Measurements from ENCODE around the gene PTPN21. TPM values are rescaled to one million over a fixed set of nuclear protein-coding genes. Genes with fewer than 3 reads are reported as not detected.

The PTPN21 gene
- total RNA-seq, 2 donors from 2014 or later = 22.4 to 24.3 TPM

DNA sequence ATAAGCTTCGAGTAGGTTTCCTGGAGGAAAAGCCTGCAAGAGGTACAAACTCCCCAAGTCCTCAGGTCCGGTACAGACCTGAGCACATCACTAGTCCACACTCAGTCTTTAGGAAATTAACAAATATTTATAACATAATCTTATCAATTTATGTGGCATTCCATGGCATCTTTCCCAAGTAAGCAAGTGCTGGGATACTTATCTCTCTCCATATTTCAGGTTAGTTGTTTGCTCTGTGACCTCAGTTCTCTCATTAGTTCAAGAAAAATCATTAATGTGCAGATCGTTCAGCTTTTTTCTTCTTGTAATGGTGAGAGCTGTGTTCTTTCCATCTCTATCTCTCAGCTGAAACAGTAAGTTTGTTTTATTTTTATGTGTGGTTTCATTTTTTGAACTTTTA is 134.6 kb downstream of the PTPN21 start:
- no peaks in the 10 kb centered on the region for H3K27me3 ChIP-seq
- no peak for DNase-seq (ENCODE audit: low spot score)
- peaks cover 28% of the 10 kb centered on the region for H3K36me3 ChIP-seq
- H3K4me3 ChIP-seq = no peak overlapping the region
- peaks cover 0 to 35% of the 10 kb centered on the region in 2 donors for H3K9me3 ChIP-seq
- TF ChIP-seq, protein P1, sequence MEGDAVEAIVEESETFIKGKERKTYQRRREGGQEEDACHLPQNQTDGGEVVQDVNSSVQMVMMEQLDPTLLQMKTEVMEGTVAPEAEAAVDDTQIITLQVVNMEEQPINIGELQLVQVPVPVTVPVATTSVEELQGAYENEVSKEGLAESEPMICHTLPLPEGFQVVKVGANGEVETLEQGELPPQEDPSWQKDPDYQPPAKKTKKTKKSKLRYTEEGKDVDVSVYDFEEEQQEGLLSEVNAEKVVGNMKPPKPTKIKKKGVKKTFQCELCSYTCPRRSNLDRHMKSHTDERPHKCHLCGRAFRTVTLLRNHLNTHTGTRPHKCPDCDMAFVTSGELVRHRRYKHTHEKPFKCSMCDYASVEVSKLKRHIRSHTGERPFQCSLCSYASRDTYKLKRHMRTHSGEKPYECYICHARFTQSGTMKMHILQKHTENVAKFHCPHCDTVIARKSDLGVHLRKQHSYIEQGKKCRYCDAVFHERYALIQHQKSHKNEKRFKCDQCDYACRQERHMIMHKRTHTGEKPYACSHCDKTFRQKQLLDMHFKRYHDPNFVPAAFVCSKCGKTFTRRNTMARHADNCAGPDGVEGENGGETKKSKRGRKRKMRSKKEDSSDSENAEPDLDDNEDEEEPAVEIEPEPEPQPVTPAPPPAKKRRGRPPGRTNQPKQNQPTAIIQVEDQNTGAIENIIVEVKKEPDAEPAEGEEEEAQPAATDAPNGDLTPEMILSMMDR (IDR thresholded peaks at IDR 0.05) = no peak
- no peak overlapping the region for H3K27ac ChIP-seq
- no peaks in the 10 kb centered on the region for H3K4me1 ChIP-seq

DNA sequence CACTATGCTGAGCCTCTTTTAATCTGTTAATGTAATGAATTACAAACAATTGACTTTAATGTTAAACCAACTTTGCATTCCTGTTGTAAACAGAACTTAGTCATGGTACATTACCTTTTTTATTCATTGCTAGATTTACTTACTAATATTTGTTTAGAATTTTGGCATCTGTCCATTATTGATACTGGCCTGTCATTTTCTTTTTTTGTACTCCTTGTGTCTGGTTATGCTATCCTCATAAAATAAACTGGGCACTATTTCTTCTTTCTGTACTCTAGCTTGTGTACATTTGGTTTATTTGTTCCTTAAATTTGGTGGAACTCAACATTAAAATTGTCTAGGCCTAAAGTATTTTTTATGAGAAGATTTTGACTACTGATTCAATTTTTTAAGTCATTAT is 137.2 kb downstream of the PTPN21 start:
- Histone ChIP-seq H3K36me3 (peaks cover 28% of the 10 kb centered on the region), H3K4me1 (no peaks in the 10 kb centered on the region), H3K4me3 (no peak overlapping the region), H3K9me3 (peaks cover 0 to 46% of the 10 kb centered on the region in 2 donors), H3K27me3 (no peaks in the 10 kb centered on the region), H3K27ac (no peak overlapping the region)
- no peak for DNase-seq (ENCODE audit: low spot score)
- TF ChIP-seq, protein P1 (IDR thresholded peaks at IDR 0.05) = no peak

Other genes with a start within 250 kb of the PTPN21 start
- gene KCNK10, start 231.7 kb downstream of the PTPN21 start, total RNA-seq = not detected
- gene SPATA7, start 169.3 kb downstream of the PTPN21 start, total RNA-seq = 10 to 100 TPM; 22.7 to 23.9 TPM
- 10 to 100 TPM; 45.1 to 59.9 TPM for gene ZC3H14, start 8.0 kb upstream of the PTPN21 start, total RNA-seq
- gene EML5, start 237.9 kb upstream of the PTPN21 start, total RNA-seq = under 1 TPM; 0.11 to 0.75 TPM